HepG2 (cell line): ENCODE data around the gene ANKRD13D. TPM values are rescaled to one million over a fixed set of nuclear protein-coding genes. Genes with fewer than 3 reads are reported as not detected.

ENCODE experiments used
- AGO2 ChIP-seq: fragments of 200-400 bp; formaldehyde crosslinking; optimal IDR thresholded peaks from 2 replicates; pipeline ENCODE3; 2017; ENCODE audit warnings: mild to moderate bottlenecking, low read depth, low read length, moderate library complexity
- ERF ChIP-seq: IDR thresholded peaks from 2 replicates; pipeline ENCODE4 v1.6.1; 2018; ENCODE audit warnings: missing biosample characterization, missing genetic modification reagents
- JDP2 ChIP-seq: sonication (generic); formaldehyde crosslinking; IDR thresholded peaks from 2 replicates; pipeline ENCODE4 v1.8.1; 2022; ENCODE audit warnings: missing genetic modification reagents, borderline replicate concordance
- SOX5 ChIP-seq: IDR thresholded peaks from 2 replicates; pipeline ENCODE4 v1.6.1; 2016; ENCODE audit warnings: borderline replicate concordance
- SUZ12 ChIP-seq: fragments of 150-350 bp; IDR thresholded peaks from 2 replicates; pipeline ENCODE4 v1.6.1; 2014; ENCODE audit warnings: low read depth, low read length
- TRAFD1 ChIP-seq: sonication (generic); formaldehyde crosslinking; IDR thresholded peaks from 2 replicates; pipeline ENCODE4 v1.5.1; 2020; ENCODE audit warnings: missing genetic modification reagents, mild to moderate bottlenecking, borderline replicate concordance
- ZBTB38 ChIP-seq: sonication (generic); formaldehyde crosslinking; IDR thresholded peaks from 2 replicates; pipeline ENCODE4 v1.5.1; 2020; ENCODE audit warnings: mild to moderate bottlenecking, missing genetic modification reagents
- ZNF687 ChIP-seq: sonication (generic); formaldehyde crosslinking; IDR thresholded peaks from 2 replicates; pipeline ENCODE4 v1.5.1; 2020; ENCODE audit warnings: mild to moderate bottlenecking, missing genetic modification reagents, moderate library complexity
- ZNF770 ChIP-seq: sonication (generic); formaldehyde crosslinking; IDR thresholded peaks from 2 replicates; pipeline ENCODE4 v1.5.0; 2020; ENCODE audit warnings: mild to moderate bottlenecking, missing genetic modification reagents
- ZNF839 ChIP-seq: sonication (generic); formaldehyde crosslinking; IDR thresholded peaks from 2 replicates; pipeline ENCODE4 v1.4.0; 2020; ENCODE audit warnings: missing genetic modification reagents, mild to moderate bottlenecking, borderline replicate concordance
- polyA plus RNA-seq, 8 experiments: library from polyadenylated mRNA; depleted of rRNA in 3 of 8; stranded (reverse) in 7 of 8; unstranded in 1 of 8; fragments of >200 nt; fragmentation: Illumina TruSeq in 4 of 8; extraction: Trizol in 4 of 8; gene quantifications; 2 replicates each; pipeline versions ENCODE4 v1.2.1 to v1.2.3, GENCODE V29; 2011 to 2016; ENCODE audit warnings: low read depth in 4 of 8, missing spikeins in 1 of 8, mixed read lengths in 1 of 8; ENCODE audit not compliant: insufficient read depth in 1 of 8
- total RNA-seq, 5 experiments: library from RNA; depleted of rRNA; stranded (reverse); fragments of >200 nt; fragmentation: Illumina TruSeq; extraction: Trizol; gene quantifications; 2 replicates each; pipeline ENCODE4 v1.2.3, GENCODE V29; 2016; ENCODE audit warnings: low read depth in 1 of 5

ANKRD13D gene
- total and polyA plus RNA-seq, 2 of the 13 experiments (the other 11 are each of a cell fraction or from before 2014, with no cell fraction given) = 18.6 to 27.3 TPM

GRCh38 chr11:67274768-67275605 is 14.1 kb upstream of the ANKRD13D start (continued):
- no peak for TF ChIP-seq TRAFD1 (CRISPR knock-in tag)
- TF ChIP-seq SUZ12 = no peak
- no peak for TF ChIP-seq SOX5 (CRISPR knock-in tag)
- peak; percentile 14 for TF ChIP-seq AGO2
- no peak for TF ChIP-seq ZNF839
- peak; percentile 38; the same call in 1 of the 2 replicates for TF ChIP-seq ZBTB38 (CRISPR knock-in tag)
- no peak for TF ChIP-seq ZNF770 (CRISPR knock-in tag)
- TF ChIP-seq ERF (CRISPR knock-in tag) = no peak
- TF ChIP-seq JDP2 (CRISPR knock-in tag) = no peak
- peak; percentile 20; the same call in 1 of the 2 replicates for TF ChIP-seq ZNF687 (CRISPR knock-in tag)
- TF ChIP-seq, all 625 proteins: peak for 3
